ENCODE measurements around the gene CASZ1.

- TF ChIP-seq SUZ12 (IDR thresholded peaks at IDR 0.05; ENCODE audit: extremely low read depth, insufficient read depth, insufficient read length): no peak
- no peak for TF ChIP-seq YY1 (IDR thresholded peaks at IDR 0.05; ENCODE audit: insufficient read depth, insufficient read length)
Measured at GRCh38 chr1:10741696-10742095, 54.8 kb downstream of the CASZ1 start.
